GM12874 (cell line): ENCODE data around the gene LYG2.

Experiments used
- CTCF ChIP-seq: IDR thresholded peaks from 2 replicates; pipeline ENCODE4 v1.5.1; 2011; ENCODE audit warnings: low read depth, mild to moderate bottlenecking, control low read depth, low read length, moderate library complexity; ENCODE audit not compliant: insufficient read depth

Gene LYG2

GRCh38 chr2:99275882-99276281 is 20.4 kb upstream of the LYG2 start:
- no peak for TF ChIP-seq CTCF

DNA sequence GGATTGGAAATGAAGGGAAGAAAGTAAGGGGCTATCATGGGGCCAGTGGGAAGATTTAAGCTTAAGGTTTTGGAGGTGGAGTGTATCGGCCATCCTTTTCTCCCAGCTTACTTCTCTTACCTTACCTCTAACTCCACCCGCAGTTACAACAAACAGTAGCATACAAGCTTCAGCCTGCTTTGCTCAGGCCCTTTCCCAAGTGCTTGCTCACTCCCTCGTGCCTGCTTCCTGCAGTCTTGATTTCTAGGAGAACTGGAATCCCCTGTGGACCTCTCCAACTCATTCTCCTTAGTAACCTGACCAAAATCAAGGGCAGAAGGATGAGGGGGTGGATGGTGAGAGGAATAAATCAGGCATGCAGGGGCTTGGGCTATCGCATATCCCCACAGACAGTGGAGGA is 5.8 kb upstream of the LYG2 start:
- no peak for TF ChIP-seq CTCF

- no peak for TF ChIP-seq CTCF
Observed at GRCh38 chr2:99260184-99260583, 4.7 kb upstream of the LYG2 start.

GRCh38 chr2:99259465-99259864 is 4.0 kb upstream of the LYG2 start:
- TF ChIP-seq CTCF, result no peak

- no peak for TF ChIP-seq CTCF
Observed at GRCh38 chr2:99256677-99257076, 1.2 kb upstream of the LYG2 start.

DNA sequence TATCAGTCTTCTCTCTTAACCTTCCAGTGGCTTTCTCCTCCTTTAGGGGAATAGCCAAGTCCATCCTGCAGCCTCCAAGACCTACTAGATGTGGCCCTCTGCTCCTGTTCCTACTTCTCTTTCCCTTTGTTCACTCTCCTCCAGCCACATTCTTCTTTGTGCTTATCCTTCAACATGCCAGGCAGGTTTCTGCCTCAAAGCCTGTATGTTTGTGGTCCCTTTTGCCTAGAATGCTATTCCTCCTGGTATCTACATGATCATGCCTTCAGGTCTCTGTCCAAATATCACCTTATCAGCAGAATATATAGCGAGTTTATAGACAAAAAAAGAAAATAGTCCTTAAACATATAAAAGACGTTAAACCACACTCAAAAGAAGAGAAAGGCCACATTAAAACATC is 5.5 kb downstream of the LYG2 start:
- TF ChIP-seq CTCF, result no peak

GRCh38 chr2:99242151-99242550 is 13.3 kb downstream of the LYG2 start:
- TF ChIP-seq CTCF, result no peak

DNA sequence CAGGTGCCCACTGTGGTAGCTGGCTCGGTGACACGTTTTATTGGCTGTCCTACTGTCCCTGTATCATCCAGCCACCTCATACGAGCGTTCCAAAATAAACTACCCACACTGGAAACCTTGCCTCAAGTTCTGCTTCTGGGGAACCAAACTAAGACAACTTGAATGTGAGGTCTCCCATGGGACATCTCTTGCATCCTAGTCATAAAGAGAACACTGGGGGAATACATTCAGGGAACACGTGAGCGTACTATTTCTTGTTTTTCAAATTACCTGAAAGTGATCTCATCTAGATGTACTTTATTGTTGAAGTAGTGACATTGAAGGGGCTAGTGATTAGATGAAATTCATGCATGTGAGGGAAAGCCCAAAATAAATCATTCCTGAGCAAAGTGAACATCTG is 15.0 kb downstream of the LYG2 start:
- TF ChIP-seq CTCF, result no peak
